Heart right ventricle (tissue), 16 donors: ENCODE results near the gene KLF2. TPM values are rescaled to one million over a fixed set of nuclear protein-coding genes. Genes with fewer than 3 reads are reported as not detected.

Source experiments
- ATAC-seq, 8 donors: fragments of 200-7000 bp; cut with Tn5 transposase; one replicate each; pipeline ENCODE4 v1.9.1; 2020; ENCODE audit warnings: mild to moderate bottlenecking in 8 of 8, moderate library complexity in 8 of 8, moderate number of reproducible peaks in 1 of 8
- DNase-seq, 2 donors: peaks; one replicate each; pipeline ENCODE4 v3.0.0-alpha.2; 2020
- H3K27ac ChIP-seq, 10 donors: fragments of 200-600 bp; sonication (generic) in 2 of 10; one replicate each; pipeline versions ENCODE4 v1.5.0 to v1.8.0; 2020 to 2022; ENCODE audit warnings: mild to moderate bottlenecking in 3 of 10
- H3K27me3 ChIP-seq, 7 donors: fragments of 200-600 bp; one replicate each; pipeline ENCODE4 v1.8.0; 2021 to 2022; ENCODE audit warnings: mild to moderate bottlenecking in 2 of 7
- H3K36me3 ChIP-seq, 9 donors: fragments of 200-600 bp; sonication (generic) in 1 of 9; one replicate each; pipeline versions ENCODE4 v1.5.0 to v1.8.0; 2020 to 2022; ENCODE audit warnings: mild to moderate bottlenecking in 2 of 9
- H3K4me1 ChIP-seq, 9 donors: fragments of 200-600 bp; sonication (generic) in 1 of 9; one replicate each; pipeline versions ENCODE4 v1.5.0 to v1.8.0; 2020 to 2022; ENCODE audit warnings: mild to moderate bottlenecking in 4 of 9
- H3K4me3 ChIP-seq, 10 donors: fragments of 200-600 bp; sonication (generic) in 2 of 10; one replicate each; pipeline versions ENCODE4 v1.5.0 to v1.8.0; 2020 to 2022; ENCODE audit warnings: mild to moderate bottlenecking in 7 of 10, moderate library complexity in 2 of 10
- H3K9me3 ChIP-seq, 11 donors: fragments of 200-600 bp in 10 of 11; sonication (generic) in 2 of 11; one replicate each; pipeline versions ENCODE4 v1.5.0 to v1.8.0; 2013 to 2022; ENCODE audit warnings: mild to moderate bottlenecking in 2 of 11, control low read depth in 1 of 11, moderate library complexity in 1 of 11
- WGBS, 2 donors: extraction: QIAGEN DNeasy Blood & Tissue Kit; methylation state at CpG; one replicate each; pipeline ENCODE4 v1.1.7; 2013; ENCODE audit warnings: inconsistent platforms in 1 of 2; 5-methylcytosine and 5-hydroxymethylcytosine counted together
- intact Hi-C, 10 donors: fragments of 100-400 bp; cut with DNase I; formaldehyde crosslinking; loops; one replicate each; pipeline versions ENCODE4 v1.11.1 to v1.14.2; 2022
- polyA plus RNA-seq, 2 donors: library from polyadenylated mRNA; stranded (reverse); fragments of 200-250 nt; gene quantifications; one replicate each; pipeline ENCODE4 v1.2.3, GENCODE V29; 2013
- total RNA-seq, 10 donors: library from RNA; stranded (reverse); fragmentation: NEBNext Ultra II Directional in 3 of 10; extraction: Animal tissue kit (Norgen Biotek cat#: 25700) in 3 of 10; gene quantifications; one replicate each; pipeline versions ENCODE4 v1.2.1 to v1.2.4, GENCODE V29; 2021 to 2023
- TF ChIP-seq, protein P1 (sequence below), 9 donors: fragments of 200-600 bp; sonication (generic) in 2 of 9; IDR thresholded peaks; one replicate each; pipeline versions ENCODE4 v1.5.0 to v1.8.0; 2021 to 2022; ENCODE audit warnings: antibody characterized with exemption in 9 of 9, mild to moderate bottlenecking in 5 of 9, moderate library complexity in 1 of 9
- donor health status: Arrhythmogenic right ventricular cardiomyopathy.
- donor health status: ischemic (EF 13 %, LVEDD 7.1; RV severe dilation, severe dysfunction).
- donor health status: healthy with polysubstance abuse.
- donor health status: DM: no; HTN: yes; CAD: no.
- donor health status: DM: no; HTN: no; CAD: no.
- donor health status: ischemic (EF 25% LVEDD 6.9; RV normal size, moderate dysfunction).
- donor health status: ischemic (EF 25% LVEDD 5.7; RV mildly dilated, moderate dysfunction).
- donor health status: healthy.
- donor health status: DM: yes; HTN: yes; CAD: no.
- donor health status: Ischemic cardiomyopathy.
- donor health status: ischemic (EF 35%, LVEDD 5.7; RV mildly dilated, moderate dysfunction).
- donor health status: nonischemic (EF 11% LVEDD 7.7; RV severe dilation, severe dysfunction).
- donor health status: DM: yes; HTN: yes; CAD: no.
- donor health status: PGD.
- donor health status: ischemic (EF 29% LVEDD 5.4; RV normal size, mild dysfunction).
- donor health status: nonischemic (EF 23%, LVEDD 6.1; RV moderate dilation, normal function).

The KLF2 gene
- total and polyA plus RNA-seq, 12 donors, result 22.4 to 76.2 (median 50.4) TPM

DNA sequence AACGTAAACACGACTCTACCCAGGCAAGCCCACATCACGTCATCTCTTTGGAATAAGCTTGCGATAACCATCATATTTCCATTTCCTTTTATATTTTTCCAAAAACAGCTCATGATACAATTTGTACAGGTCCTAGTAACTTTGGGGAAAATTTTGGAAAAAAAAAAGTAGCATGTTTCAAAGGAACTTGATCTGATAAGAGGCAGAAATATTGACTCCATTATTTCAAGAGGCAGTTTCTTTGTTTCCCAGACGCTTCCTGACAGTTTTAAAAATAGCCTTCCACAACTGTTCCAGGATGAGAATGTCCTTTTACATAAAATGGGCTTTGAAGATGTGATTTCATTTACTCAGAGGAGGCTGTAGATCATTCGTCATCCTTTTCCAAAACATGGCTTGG lies 23.1 kb downstream of the KLF2 start:
- H3K4me3 ChIP-seq, result no peak overlapping the region
- H3K9me3 ChIP-seq, result no peaks in the 10 kb centered on the region
- DNase-seq (no peak), ATAC-seq (peak in 7 of 8 donors; percentile 19 to 72 (median 64))
- H3K4me1 ChIP-seq, result peaks cover 0 to 76% (median 46%) of the 10 kb centered on the region in 9 donors
- peak overlapping the region; percentile 50 to 95 (median 84) for H3K27ac ChIP-seq
- WGBS, 2 donors, result 45 to 56% methylated on average over 6 of the region's 6 CpGs
- intact Hi-C loops, result loop anchor here in 3 of 10 donors (5.0 kb wide), 1 partner anchor 35 kb away; no protein-coding TSS in a partner anchor
- H3K36me3 ChIP-seq, result no peaks in the 10 kb centered on the region
- H3K27me3 ChIP-seq, result no peaks in the 10 kb centered on the region
- TF ChIP-seq, protein P1, sequence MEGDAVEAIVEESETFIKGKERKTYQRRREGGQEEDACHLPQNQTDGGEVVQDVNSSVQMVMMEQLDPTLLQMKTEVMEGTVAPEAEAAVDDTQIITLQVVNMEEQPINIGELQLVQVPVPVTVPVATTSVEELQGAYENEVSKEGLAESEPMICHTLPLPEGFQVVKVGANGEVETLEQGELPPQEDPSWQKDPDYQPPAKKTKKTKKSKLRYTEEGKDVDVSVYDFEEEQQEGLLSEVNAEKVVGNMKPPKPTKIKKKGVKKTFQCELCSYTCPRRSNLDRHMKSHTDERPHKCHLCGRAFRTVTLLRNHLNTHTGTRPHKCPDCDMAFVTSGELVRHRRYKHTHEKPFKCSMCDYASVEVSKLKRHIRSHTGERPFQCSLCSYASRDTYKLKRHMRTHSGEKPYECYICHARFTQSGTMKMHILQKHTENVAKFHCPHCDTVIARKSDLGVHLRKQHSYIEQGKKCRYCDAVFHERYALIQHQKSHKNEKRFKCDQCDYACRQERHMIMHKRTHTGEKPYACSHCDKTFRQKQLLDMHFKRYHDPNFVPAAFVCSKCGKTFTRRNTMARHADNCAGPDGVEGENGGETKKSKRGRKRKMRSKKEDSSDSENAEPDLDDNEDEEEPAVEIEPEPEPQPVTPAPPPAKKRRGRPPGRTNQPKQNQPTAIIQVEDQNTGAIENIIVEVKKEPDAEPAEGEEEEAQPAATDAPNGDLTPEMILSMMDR (IDR thresholded peaks at IDR 0.05), result no peak

DNA sequence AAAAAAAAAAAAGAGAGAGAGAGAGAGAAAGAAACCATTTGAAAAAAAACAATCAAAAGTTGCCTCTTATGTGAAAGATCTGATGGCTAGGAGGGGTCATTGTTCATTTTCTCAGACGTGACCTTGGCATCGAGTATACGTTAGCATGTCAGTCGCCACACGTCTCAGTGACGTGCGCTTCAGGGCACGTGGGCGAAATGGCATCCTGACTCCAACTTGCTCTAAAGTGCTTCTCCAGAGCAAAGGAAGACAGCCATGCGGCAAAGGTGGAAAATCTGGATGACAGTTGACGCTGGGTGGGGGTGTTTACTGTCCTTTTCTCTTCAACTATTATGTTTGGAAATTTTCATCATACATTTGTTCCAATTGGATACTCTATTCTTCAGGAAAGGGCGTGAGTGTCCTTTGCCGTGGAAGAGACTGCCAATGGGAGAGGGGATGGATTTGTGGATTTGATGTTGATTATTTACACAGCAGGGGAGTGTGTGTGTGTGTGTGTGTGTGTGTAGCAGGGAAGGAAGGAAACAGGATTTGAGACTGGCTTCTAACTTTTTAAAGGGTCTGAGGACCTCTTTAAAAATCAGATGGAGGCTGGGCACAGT lies 25.0 kb downstream of the KLF2 start:
- peak; percentile 10 to 77 (median 48) for ATAC-seq
- WGBS, 2 donors, result 60 to 67% methylated on average over 13 of the region's 13 CpGs
- Histone ChIP-seq H3K36me3 (no peaks in the 10 kb centered on the region), H3K9me3 (no peaks in the 10 kb centered on the region), H3K27ac (peak overlapping the region in 8 of 10 donors; percentile 44 to 95 (median 74)), H3K4me3 (no peak overlapping the region), H3K27me3 (no peaks in the 10 kb centered on the region), H3K4me1 (peaks cover 0 to 69% (median 42%) of the 10 kb centered on the region in 9 donors)
- TF ChIP-seq, protein P1 (IDR thresholded peaks at IDR 0.05), result peak in 1 of 9 donors; percentile 19
- intact Hi-C loops, result loop anchor here in 3 of 10 donors (5.0 kb wide), 1 partner anchor 33 kb away; no protein-coding TSS in a partner anchor
- peak in 1 of 2 donors; percentile 74 for DNase-seq

DNA sequence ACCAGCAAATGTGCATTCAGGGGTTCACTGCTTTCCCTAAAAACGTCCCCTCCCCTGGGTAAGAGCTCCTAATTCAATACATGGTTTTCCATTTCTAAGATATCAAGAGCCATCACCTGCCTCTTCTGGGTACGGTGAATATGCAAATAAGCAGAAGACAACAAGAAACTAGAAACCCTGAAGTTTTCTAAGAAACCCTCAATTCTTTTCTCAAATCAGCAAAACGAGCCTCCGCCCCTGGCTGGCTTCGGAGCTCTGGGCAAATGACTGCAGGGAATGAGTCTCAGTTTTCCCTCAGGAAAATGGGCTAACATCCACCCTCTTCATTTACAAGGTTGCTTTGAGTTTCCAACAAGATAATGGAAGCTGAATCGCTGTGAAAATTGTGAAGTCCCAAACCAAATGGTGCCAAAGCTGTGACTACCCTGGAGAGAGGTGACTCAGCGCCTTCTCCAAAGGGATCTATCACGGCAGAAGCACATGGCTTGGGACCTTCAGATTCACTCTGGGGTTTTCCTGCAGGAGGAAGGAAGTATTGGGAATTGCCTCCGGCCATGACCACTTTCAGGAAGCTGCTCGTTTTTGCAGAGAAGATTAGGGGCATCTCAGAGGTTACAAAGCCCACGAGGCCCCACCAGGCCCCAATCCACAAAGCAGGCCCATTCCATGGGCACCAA lies 26.6 kb downstream of the KLF2 start:
- Histone ChIP-seq H3K27me3 (no peaks in the 10 kb centered on the region), H3K9me3 (no peaks in the 10 kb centered on the region), H3K4me1 (peaks cover 4 to 69% (median 52%) of the 10 kb centered on the region in 9 donors), H3K27ac (peak overlapping the region in 5 of 10 donors; percentile 17 to 39 (median 20)), H3K4me3 (no peak overlapping the region), H3K36me3 (no peaks in the 10 kb centered on the region)
- peak in 1 of 8 donors; percentile 12 for ATAC-seq
- no peak for DNase-seq
- 64 to 72% methylated on average over 11 of the region's 11 CpGs for WGBS, 2 donors
- intact Hi-C loops, result no loop called here
- TF ChIP-seq, protein P1 (IDR thresholded peaks at IDR 0.05), result no peak

DNA sequence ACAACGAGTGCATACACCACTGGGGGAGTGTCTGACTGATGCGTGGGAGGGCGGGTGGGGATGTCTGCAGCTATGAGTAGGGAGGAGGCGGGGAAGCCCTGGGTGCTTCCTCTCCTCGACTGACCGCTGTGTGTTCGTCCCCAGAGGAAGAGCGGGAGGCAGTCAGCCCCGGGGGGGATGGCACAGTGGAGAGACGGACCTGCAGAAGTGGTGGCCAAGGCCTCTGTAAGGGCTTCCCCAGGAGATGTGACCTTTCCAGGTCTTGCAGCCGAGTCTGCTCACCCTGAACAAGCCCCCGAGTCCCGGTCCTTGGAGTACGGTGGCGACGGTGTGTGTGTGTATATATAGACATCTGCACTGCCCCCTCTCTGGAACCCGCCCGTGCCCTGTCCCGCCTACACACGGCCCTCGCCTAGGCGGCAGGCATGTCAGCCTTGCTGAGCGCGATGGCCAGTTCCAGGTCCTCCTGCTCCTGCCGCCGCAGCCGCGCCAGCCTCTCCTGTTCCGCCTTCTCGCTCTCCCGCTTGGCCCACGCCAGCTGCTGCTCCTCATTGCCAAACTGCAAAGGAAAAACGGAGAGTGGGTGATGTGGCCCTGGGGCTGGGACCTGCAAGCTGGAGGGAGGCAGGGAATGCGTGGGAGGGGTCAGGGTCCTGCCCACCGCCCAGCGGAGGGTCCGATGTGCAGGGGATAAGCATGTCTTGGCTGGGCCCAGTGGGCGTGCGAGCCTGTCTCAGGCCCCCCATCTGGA lies 30.8 kb downstream of the KLF2 start:
- peaks cover 0 to 18% (median 0%) of the 10 kb centered on the region in 9 donors for H3K36me3 ChIP-seq
- peaks cover 4 to 54% (median 29%) of the 10 kb centered on the region in 9 donors for H3K4me1 ChIP-seq
- H3K9me3 ChIP-seq, result no peaks in the 10 kb centered on the region
- intact Hi-C loops, result loop anchor here in 1 of 10 donors (2.0 kb wide), 1 partner anchor 27 kb away; no protein-coding TSS in a partner anchor
- DNase-seq (peak; percentile 42 to 51), ATAC-seq (peak; percentile 62 to 74 (median 66))
- peak overlapping the region in 5 of 10 donors; percentile 41 to 65 (median 52) for H3K27ac ChIP-seq
- TF ChIP-seq, protein P1 (IDR thresholded peaks at IDR 0.05), result no peak
- no peaks in the 10 kb centered on the region for H3K27me3 ChIP-seq
- WGBS, 2 donors, result 32 to 55% methylated on average over 39 of the region's 39 CpGs
- H3K4me3 ChIP-seq, result peak overlapping the region in 6 of 10 donors; percentile 13 to 37 (median 30)
